Kidney (tissue), 14 donors: ENCODE measurements around the gene CRIP2. TPM values are rescaled to one million over a fixed set of nuclear protein-coding genes. Genes with fewer than 3 reads are reported as not detected.
A peak's percentile ranks its signal among the peaks of the same experiment; 100 is the strongest.

Experiments used
- DNase-seq, 5 donors: peaks; one replicate each; pipeline ENCODE4 v3.0.0-alpha.2; 2013 to 2020
- FAIRE-seq: peaks from 2 replicates; lab custom pipeline; 2012; peaks lifted over from hg19 to GRCh38; lab: Jason Lieb, UNC
- H3K27ac ChIP-seq, 2 donors: one replicate each; pipeline ENCODE4 v1.7.0; 2013; ENCODE audit warnings: low read depth in 2 of 2, low read length in 2 of 2, inconsistent platforms in 1 of 2
- H3K27me3 ChIP-seq: one replicate; pipeline ENCODE4 v1.7.1; 2013; ENCODE audit warnings: low read length, inconsistent platforms; ENCODE audit not compliant: control insufficient read depth, insufficient read depth
- H3K36me3 ChIP-seq, 3 donors: one replicate each; pipeline versions ENCODE4 v1.7.0 to v1.7.1; 2013; ENCODE audit warnings: low read length in 3 of 3, control low read depth in 1 of 3, inconsistent platforms in 1 of 3; ENCODE audit not compliant: insufficient read depth in 3 of 3, control insufficient read depth in 2 of 3
- H3K4me1 ChIP-seq, 3 donors: one replicate each; pipeline versions ENCODE4 v1.7.0 to v1.7.1; 2013; ENCODE audit warnings: low read length in 3 of 3, inconsistent platforms in 1 of 3, low read depth in 1 of 3; ENCODE audit not compliant: control insufficient read depth in 2 of 3, insufficient read depth in 2 of 3
- H3K4me3 ChIP-seq, 3 donors: one replicate each; pipeline versions ENCODE4 v1.7.0 to v1.8.1; 2013; ENCODE audit warnings: low read length in 3 of 3, control low read depth in 1 of 3, inconsistent platforms in 1 of 3
- H3K9ac ChIP-seq, 3 donors: one replicate each; pipeline versions ENCODE4 v1.7.0 to v1.7.1; 2013; ENCODE audit warnings: low read length in 3 of 3, control low read depth in 1 of 3, inconsistent platforms in 1 of 3
- H3K9me3 ChIP-seq, 3 donors: one replicate each; pipeline versions ENCODE4 v1.7.0 to v1.7.1; 2013; ENCODE audit warnings: low read length in 3 of 3, control low read depth in 1 of 3, inconsistent platforms in 1 of 3; ENCODE audit not compliant: control insufficient read depth in 2 of 3, insufficient read depth in 1 of 3
- CTCF ChIP-seq: IDR thresholded peaks from 3 replicates; pipeline ENCODE4 v1.5.1; 2012; ENCODE audit warnings: mild to moderate bottlenecking, moderate library complexity, borderline replicate concordance; ENCODE audit not compliant: insufficient read depth; ENCODE audit errors: extremely low read depth
- intact Hi-C: fragments of 100-400 bp; cut with DNase I; formaldehyde crosslinking; loops from one replicate; pipeline ENCODE4 v1.11.1; 2022
- polyA plus RNA-seq: library from polyadenylated mRNA; stranded (reverse); fragments of 350-450 nt; fragmentation: Illumina TruSeq; extraction: RNeasy Lipid Tissue Mini Kit (QIAGEN cat#74804); gene quantifications from one replicate; pipeline ENCODE4 v1.2.3, GENCODE V29; 2014; ENCODE audit warnings: low read depth, low replicate concordance; ENCODE audit not compliant: insufficient read depth
- total RNA-seq: library from RNA; stranded (reverse); fragmentation: NEBNext Ultra II Directional; extraction: Animal tissue kit (Norgen Biotek cat#: 25700); gene quantifications from one replicate; pipeline ENCODE4 v1.2.1, GENCODE V29; 2021
- donor health status: control.
- donor health status: control.
- donor health status: control.
- donor health status: control.
- donor health status: control.
- donor health status: DM: yes; HTN: yes; CAD: no.
- donor health status: Normal renal cell carcinoma (clear cell type).

CRIP2 gene
- total and polyA plus RNA-seq, 2 donors from 2014 or later, result 338 to 357 TPM

GRCh38 chr14:105481886-105482457, 7.4 kb downstream of the CRIP2 start:
- Histone ChIP-seq H3K27ac (peak overlapping the region; percentile 96 to 99), H3K9me3 (no peaks in the 10 kb centered on the region), H3K9ac (peak overlapping the region in 2 of 3 donors; percentile 59 to 65), H3K27me3 (no peaks in the 10 kb centered on the region), H3K4me1 (peaks cover 0 to 46% (median 25%) of the 10 kb centered on the region in 3 donors), H3K4me3 (peak overlapping the region in 1 of 3 donors; percentile 37), H3K36me3 (peaks cover 0 to 5% (median 0%) of the 10 kb centered on the region in 3 donors)
- DNase-seq (peak; percentile 97 to 99 (median 98)), FAIRE-seq (no peak)
- intact Hi-C loops, result no loop called here
- no peak for TF ChIP-seq CTCF

GRCh38 chr14:105482486-105483110, 8.0 kb downstream of the CRIP2 start:
- Histone ChIP-seq H3K36me3 (peaks cover 0 to 5% (median 0%) of the 10 kb centered on the region in 3 donors), H3K4me3 (peak overlapping the region in 1 of 3 donors; percentile 37), H3K9me3 (no peaks in the 10 kb centered on the region), H3K27me3 (no peaks in the 10 kb centered on the region), H3K27ac (peak overlapping the region; percentile 96 to 99), H3K4me1 (peaks cover 0 to 43% (median 21%) of the 10 kb centered on the region in 3 donors), H3K9ac (peak overlapping the region in 2 of 3 donors; percentile 59 to 65)
- no peak for DNase-seq
- intact Hi-C loops, result no loop called here
- no peak for TF ChIP-seq CTCF
- no peak for FAIRE-seq

DNA sequence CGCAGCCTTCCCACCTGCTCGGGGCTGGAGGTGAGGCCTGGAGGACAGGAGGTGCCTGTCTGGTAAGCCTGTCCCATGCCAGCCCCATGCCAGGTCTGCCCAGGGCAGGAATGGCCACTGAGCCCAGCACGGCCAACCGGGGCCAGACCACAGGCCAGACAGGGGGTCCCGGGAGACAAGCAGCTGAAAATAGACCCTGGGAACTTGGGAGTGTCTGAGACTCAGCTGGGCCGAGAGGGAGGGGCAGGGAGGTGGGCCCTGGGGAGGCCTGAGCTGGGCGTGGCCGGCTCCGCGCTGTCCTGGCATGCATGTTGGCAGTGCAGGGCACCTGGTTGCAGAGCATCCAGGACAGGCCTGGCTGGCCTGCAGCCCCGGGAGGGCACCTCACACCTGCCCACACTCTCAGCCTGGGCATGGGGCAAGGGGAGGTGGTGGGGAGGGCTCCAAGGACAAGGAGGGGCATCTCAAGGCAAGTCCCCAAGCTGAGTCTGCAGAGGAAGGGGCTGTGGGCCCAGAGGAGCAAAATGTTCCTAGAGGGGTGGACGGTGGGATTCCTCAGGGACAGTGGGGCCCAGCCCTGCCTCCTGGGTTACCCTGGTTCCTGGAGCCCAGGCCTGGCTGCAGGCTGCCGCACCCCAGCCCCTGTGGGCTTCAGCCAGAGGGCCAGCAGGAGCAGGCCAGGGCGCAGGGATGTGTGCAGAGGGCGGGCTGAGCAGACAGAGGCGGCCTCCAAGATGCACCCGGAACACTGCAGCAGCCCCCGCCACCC, 8.9 kb downstream of the CRIP2 start:
- Histone ChIP-seq H3K36me3 (peaks cover 0 to 5% (median 0%) of the 10 kb centered on the region in 3 donors), H3K27me3 (no peaks in the 10 kb centered on the region), H3K27ac (peak overlapping the region; percentile 96 to 99), H3K9ac (no peak overlapping the region), H3K4me3 (no peak overlapping the region), H3K4me1 (peaks cover 0 to 43% (median 21%) of the 10 kb centered on the region in 3 donors), H3K9me3 (no peaks in the 10 kb centered on the region)
- intact Hi-C loops, result no loop called here
- no peak for FAIRE-seq
- TF ChIP-seq CTCF, result no peak
- DNase-seq, result no peak
